A549 (cell line): ENCODE results near the gene TSPAN4.

Experiments used
- CEBPB ChIP-seq, 2 experiments: fragments of >200 bp in 1 of 2; sonication (Bioruptor Twin) in 1 of 2; formaldehyde crosslinking in 1 of 2; IDR thresholded peaks; 2 replicates each; pipeline ENCODE4 v1.6.1; 2012 to 2016
- KDM5A ChIP-seq: fragments of 200-600 bp; sonication (generic); IDR thresholded peaks from 2 replicates; pipeline ENCODE4 v1.6.1; 2016; ENCODE audit warnings: antibody characterized with exemption, mild to moderate bottlenecking
- RAD21 ChIP-seq, 2 experiments: fragments of >200 bp in 1 of 2; sonication (Bioruptor Twin) in 1 of 2; formaldehyde crosslinking in 1 of 2; IDR thresholded peaks in 1 of 2; conservative IDR thresholded peaks in 1 of 2; 2 replicates in 1 of 2; 3 replicates in 1 of 2; pipeline ENCODE4 v1.6.1; 2012 to 2018; ENCODE audit warnings: inconsistent platforms in 1 of 2
- TF ChIP-seq, protein P1 (sequence below): IDR thresholded peaks from 2 replicates; pipeline ENCODE4 v1.6.1; 2012
- TF ChIP-seq, protein P2 (sequence below): IDR thresholded peaks from 2 replicates; pipeline ENCODE4 v1.6.1; 2012
- TF ChIP-seq, protein P3 (sequence below): fragments of >200 bp; sonication (Bioruptor Twin); formaldehyde crosslinking; IDR thresholded peaks from 3 replicates; pipeline ENCODE4 v1.5.1; 2016

DNA sequence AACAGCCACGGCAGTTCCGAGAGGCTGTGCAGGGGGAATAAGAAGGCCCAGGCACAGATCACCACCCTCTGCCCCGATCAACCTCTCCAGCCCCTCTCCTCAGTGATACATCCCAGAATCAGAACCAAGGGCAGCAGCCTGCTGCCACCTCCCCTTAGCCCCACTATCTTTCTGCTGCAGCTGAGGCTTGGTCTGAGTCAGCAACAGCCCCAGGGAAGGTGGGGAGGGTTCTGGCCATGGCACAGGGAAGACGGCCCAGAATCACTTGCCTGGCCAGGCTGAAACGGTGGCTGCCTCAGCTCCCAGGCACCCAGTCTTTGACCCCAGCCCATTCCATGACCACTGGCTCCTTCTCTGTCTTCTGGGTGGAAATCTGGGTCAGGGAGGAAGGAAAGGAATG, 65.6 kb downstream of the TSPAN4 start:
- no peak for TF ChIP-seq CEBPB (IDR thresholded peaks at IDR 0.05)
- TF ChIP-seq, protein P1, sequence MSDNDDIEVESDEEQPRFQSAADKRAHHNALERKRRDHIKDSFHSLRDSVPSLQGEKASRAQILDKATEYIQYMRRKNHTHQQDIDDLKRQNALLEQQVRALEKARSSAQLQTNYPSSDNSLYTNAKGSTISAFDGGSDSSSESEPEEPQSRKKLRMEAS: no peak
- TF ChIP-seq, protein P2, sequence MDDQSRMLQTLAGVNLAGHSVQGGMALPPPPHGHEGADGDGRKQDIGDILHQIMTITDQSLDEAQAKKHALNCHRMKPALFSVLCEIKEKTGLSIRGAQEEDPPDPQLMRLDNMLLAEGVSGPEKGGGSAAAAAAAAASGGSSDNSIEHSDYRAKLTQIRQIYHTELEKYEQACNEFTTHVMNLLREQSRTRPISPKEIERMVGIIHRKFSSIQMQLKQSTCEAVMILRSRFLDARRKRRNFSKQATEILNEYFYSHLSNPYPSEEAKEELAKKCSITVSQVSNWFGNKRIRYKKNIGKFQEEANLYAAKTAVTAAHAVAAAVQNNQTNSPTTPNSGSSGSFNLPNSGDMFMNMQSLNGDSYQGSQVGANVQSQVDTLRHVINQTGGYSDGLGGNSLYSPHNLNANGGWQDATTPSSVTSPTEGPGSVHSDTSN: no peak
- TF ChIP-seq, protein P3, sequence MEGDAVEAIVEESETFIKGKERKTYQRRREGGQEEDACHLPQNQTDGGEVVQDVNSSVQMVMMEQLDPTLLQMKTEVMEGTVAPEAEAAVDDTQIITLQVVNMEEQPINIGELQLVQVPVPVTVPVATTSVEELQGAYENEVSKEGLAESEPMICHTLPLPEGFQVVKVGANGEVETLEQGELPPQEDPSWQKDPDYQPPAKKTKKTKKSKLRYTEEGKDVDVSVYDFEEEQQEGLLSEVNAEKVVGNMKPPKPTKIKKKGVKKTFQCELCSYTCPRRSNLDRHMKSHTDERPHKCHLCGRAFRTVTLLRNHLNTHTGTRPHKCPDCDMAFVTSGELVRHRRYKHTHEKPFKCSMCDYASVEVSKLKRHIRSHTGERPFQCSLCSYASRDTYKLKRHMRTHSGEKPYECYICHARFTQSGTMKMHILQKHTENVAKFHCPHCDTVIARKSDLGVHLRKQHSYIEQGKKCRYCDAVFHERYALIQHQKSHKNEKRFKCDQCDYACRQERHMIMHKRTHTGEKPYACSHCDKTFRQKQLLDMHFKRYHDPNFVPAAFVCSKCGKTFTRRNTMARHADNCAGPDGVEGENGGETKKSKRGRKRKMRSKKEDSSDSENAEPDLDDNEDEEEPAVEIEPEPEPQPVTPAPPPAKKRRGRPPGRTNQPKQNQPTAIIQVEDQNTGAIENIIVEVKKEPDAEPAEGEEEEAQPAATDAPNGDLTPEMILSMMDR: no peak
- no peak for TF ChIP-seq KDM5A
- TF ChIP-seq RAD21 (conservative IDR thresholded peaks at IDR 0.05 in 1 of 2, IDR thresholded peaks at IDR 0.05 in 1 of 2): no peak
